Mononuclear cell (primary cell): Measurements from ENCODE around the gene RTP5. TPM values are rescaled to one million over a fixed set of nuclear protein-coding genes. Genes with fewer than 3 reads are reported as not detected.
"Not testable (repeated sequence)": the region's sequence is repeated elsewhere in the genome, so short reads cannot be mapped to it uniquely, and the experiment has no call there.

Experiments used
- H3K27me3 ChIP-seq: 2 replicates; pipeline ENCODE4 v1.6.0; 2011; ENCODE audit warnings: low read length, control low read depth; ENCODE audit not compliant: insufficient read depth
- H3K4me1 ChIP-seq: 2 replicates; pipeline ENCODE4 v1.5.1; 2011; ENCODE audit warnings: mild to moderate bottlenecking, low read length, control low read depth; ENCODE audit not compliant: insufficient read depth
- H3K4me3 ChIP-seq: 2 replicates; pipeline ENCODE4 v1.5.1; 2011; ENCODE audit warnings: mild to moderate bottlenecking, low read length, moderate library complexity
- H3K9me3 ChIP-seq: 2 replicates; pipeline ENCODE4 v1.5.1; 2011; ENCODE audit warnings: low read depth, mild to moderate bottlenecking, control low read depth, low read length
- total RNA-seq: library from RNA; depleted of rRNA; stranded (reverse); fragments of >200 nt; gene quantifications from one replicate; pipeline ENCODE4 v1.2.3, GENCODE V29; 2012

The RTP5 gene
- total RNA-seq, 1 donor, result 0.21 TPM

DNA sequence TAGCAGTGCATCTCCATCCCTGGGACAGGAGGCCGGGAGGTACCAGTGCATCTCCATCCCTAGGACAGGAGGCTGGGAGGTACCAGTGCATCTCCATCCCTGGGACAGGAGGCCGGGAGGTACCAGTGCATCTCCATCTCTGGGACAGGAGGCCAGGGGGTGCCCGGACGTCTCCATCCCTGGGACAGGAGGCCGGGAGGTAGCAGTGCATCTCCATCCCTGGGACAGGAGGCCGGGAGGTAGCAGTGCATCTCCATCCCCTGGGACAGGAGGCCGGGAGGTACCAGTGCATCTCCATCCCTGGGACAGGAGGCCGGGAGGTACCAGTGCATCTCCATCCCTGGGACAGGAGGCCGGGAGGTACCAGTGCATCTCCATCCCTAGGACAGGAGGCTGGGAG is 52.1 kb downstream of the RTP5 start:
- H3K9me3 ChIP-seq, H3K4me3 ChIP-seq, H3K27me3 ChIP-seq, H3K4me1 ChIP-seq: not testable (repeated sequence)

DNA sequence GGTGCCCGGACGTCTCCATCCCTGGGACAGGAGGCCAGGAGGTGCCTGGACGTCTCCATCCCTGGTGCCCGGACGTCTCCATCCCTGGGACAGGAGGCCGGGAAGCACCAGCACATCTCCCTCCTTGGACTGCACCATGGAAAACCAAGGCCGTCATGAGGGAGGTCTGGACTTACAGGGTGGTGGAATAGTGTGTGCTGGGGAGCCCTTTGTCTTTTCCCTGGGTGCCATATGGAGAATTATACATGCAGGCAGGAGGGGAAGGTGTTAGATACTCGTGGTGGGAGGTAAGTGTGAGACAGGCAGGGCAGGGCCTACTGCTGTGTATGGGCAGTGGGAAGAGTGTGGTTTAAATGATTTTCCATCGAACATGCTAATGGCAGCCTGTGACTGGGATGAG is 52.9 kb downstream of the RTP5 start:
- no peaks in the 10 kb centered on the region for H3K27me3 ChIP-seq
- peaks cover 5% of the 10 kb centered on the region for H3K4me1 ChIP-seq
- no peaks in the 10 kb centered on the region for H3K9me3 ChIP-seq
- no peak overlapping the region for H3K4me3 ChIP-seq

GRCh38 chr2:241922816-241923601 is 53.5 kb downstream of the RTP5 start:
- not testable (repeated sequence) for H3K27me3 ChIP-seq, H3K4me3 ChIP-seq, H3K4me1 ChIP-seq, H3K9me3 ChIP-seq

Other genes starting within 250 kb of the RTP5 start
- 27.0 TPM for gene THAP4, start 232.6 kb upstream of the RTP5 start, total RNA-seq
- 46.9 TPM for gene ATG4B, start 232.0 kb upstream of the RTP5 start, total RNA-seq
- 2.9 TPM for gene DTYMK, start 182.9 kb upstream of the RTP5 start, total RNA-seq
- 38.5 TPM for gene ING5, start 167.7 kb upstream of the RTP5 start, total RNA-seq
- 7.7 TPM for gene D2HGDH, start 135.1 kb upstream of the RTP5 start, total RNA-seq
- 2.5 TPM for gene GAL3ST2, start 92.9 kb upstream of the RTP5 start, total RNA-seq
- 8.5 TPM for gene NEU4, start 60.5 kb upstream of the RTP5 start, total RNA-seq
- gene PDCD1, start 10.8 kb upstream of the RTP5 start, total RNA-seq, result 2.0 TPM